ENCODE results near the gene ARID1A. TPM values are rescaled to one million over a fixed set of nuclear protein-coding genes. Genes with fewer than 3 reads are reported as not detected.
"Not testable (repeated sequence)": the region's sequence is repeated elsewhere in the genome, so short reads cannot be mapped to it uniquely, and the experiment has no call there.

ARID1A gene
- total RNA-seq (10 to 100 TPM; 24.0 to 39.9 (median 27.4) TPM), polyA plus RNA-seq (10 to 100 TPM; 14.8 to 18.5 TPM)

GRCh38 chr1:26695356-26696118 is at the start of gene ARID1A:
TSS of gene ARID1A (plus strand) at chr1:26696015. CDS start at chr1:26696404, 389 bp downstream.
- no peaks in the 10 kb centered on the region for H3K36me3 ChIP-seq
- peak within 1 kb of the TSS; percentile 80 to 96 (median 94) for H3K27ac ChIP-seq
- H3K4me3 ChIP-seq, result peak within 1 kb of the TSS; percentile 73 to 99 (median 93)
- 0 to 1% methylated on average over 53 to 72 of the region's 80 CpGs for WGBS, 2 donors
- no peaks in the 10 kb centered on the region for H3K27me3 ChIP-seq
- ATAC-seq, result peak; percentile 69 to 78 (median 70)
- H3K4me1 ChIP-seq, result peaks cover 33 to 54% (median 34%) of the 10 kb centered on the region in 3 donors
- TF ChIP-seq, protein P1, sequence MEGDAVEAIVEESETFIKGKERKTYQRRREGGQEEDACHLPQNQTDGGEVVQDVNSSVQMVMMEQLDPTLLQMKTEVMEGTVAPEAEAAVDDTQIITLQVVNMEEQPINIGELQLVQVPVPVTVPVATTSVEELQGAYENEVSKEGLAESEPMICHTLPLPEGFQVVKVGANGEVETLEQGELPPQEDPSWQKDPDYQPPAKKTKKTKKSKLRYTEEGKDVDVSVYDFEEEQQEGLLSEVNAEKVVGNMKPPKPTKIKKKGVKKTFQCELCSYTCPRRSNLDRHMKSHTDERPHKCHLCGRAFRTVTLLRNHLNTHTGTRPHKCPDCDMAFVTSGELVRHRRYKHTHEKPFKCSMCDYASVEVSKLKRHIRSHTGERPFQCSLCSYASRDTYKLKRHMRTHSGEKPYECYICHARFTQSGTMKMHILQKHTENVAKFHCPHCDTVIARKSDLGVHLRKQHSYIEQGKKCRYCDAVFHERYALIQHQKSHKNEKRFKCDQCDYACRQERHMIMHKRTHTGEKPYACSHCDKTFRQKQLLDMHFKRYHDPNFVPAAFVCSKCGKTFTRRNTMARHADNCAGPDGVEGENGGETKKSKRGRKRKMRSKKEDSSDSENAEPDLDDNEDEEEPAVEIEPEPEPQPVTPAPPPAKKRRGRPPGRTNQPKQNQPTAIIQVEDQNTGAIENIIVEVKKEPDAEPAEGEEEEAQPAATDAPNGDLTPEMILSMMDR (IDR thresholded peaks at IDR 0.05), result no peak
- peak; percentile 96 to 98 (median 96) for DNase-seq
- H3K9me3 ChIP-seq, result no peaks in the 10 kb centered on the region
- no peak for FAIRE-seq
- intact Hi-C loops (cut with DNase I), result loop anchor here in 1 of 3 donors (5.0 kb wide), 1 partner anchor 42 kb away; no protein-coding TSS in a partner anchor

- intact Hi-C loops (cut with DNase I), result no loop called here
- TF ChIP-seq, protein P1 (IDR thresholded peaks at IDR 0.05), result no peak
- H3K27ac ChIP-seq, result no peak overlapping the region
- no peaks in the 10 kb centered on the region for H3K27me3 ChIP-seq
- no peak overlapping the region for H3K4me3 ChIP-seq
- 72 to 85% methylated on average over 2 of the region's 2 CpGs for WGBS, 2 donors
- DNase-seq (no peak), FAIRE-seq (no peak), ATAC-seq (no peak)
- no peaks in the 10 kb centered on the region for H3K36me3 ChIP-seq
- no peaks in the 10 kb centered on the region for H3K9me3 ChIP-seq
- no peaks in the 10 kb centered on the region for H3K4me1 ChIP-seq
These were observed 31.0 kb upstream of the ARID1A start for GRCh38 chr1:26664802-26665201.

GRCh38 chr1:26666855-26667254 is 29.0 kb upstream of the ARID1A start:
- FAIRE-seq (no peak), DNase-seq (no peak), ATAC-seq (no peak)
- H3K27me3 ChIP-seq, result no peaks in the 10 kb centered on the region
- TF ChIP-seq, protein P1 (IDR thresholded peaks at IDR 0.05), result no peak
- no peak overlapping the region for H3K27ac ChIP-seq
- H3K4me3 ChIP-seq, result no peak overlapping the region
- no peaks in the 10 kb centered on the region for H3K36me3 ChIP-seq
- intact Hi-C loops (cut with DNase I), result no loop called here
- no peaks in the 10 kb centered on the region for H3K9me3 ChIP-seq
- no peaks in the 10 kb centered on the region for H3K4me1 ChIP-seq
- 76 to 100% methylated on average over 1 of the region's 1 CpG for WGBS, 2 donors

- FAIRE-seq; intact Hi-C loops (cut with DNase I); H3K9me3 ChIP-seq; H3K36me3 ChIP-seq; DNase-seq; H3K27me3 ChIP-seq; H3K4me3 ChIP-seq; H3K4me1 ChIP-seq; ATAC-seq; H3K27ac ChIP-seq: not testable (repeated sequence)
- 86 to 87% methylated on average over 4 of the region's 4 CpGs for WGBS, 2 donors
These were observed 27.6 kb upstream of the ARID1A start for GRCh38 chr1:26668106-26668786.

DNA sequence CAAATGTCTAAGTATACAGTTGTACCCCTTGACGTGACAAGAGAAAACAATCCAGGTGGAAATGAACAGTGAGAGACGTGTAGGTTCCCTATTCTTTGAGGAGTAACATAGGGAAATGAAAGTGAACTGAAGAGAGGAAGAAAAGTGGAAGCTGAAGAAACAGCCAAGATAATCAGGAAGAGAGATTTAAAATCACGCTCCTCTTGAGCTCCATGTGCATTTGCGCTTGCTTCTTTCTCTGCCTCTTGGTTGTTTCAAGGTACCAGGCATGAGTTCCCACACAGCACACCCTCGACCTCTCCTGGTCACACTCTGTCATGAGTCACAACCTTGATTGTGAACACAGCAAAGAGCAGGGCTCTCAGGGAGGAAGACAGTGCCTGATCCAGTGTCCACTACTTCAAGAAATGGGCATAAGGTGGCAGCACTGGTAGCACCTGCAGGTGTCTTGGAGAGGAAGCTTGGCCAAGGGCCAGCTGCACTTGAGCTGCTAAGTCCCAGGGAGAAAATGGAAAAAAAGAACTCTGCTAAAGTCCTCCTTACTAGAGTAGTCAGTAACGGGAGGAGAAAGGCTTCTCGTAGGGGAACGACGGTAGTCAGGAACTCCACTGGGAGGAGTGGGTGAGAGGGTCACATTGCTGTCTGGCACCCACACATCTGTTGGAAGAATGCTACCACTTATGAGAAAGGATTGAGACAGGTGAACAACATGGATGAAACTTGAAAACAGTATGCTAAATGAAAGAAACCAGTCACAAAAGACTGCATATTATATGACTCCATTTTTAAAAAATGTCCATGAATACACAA is 18.3 kb upstream of the ARID1A start:
- peak; percentile 99 to 100 (median 100) for ATAC-seq
- Histone ChIP-seq H3K4me1 (peaks cover 0 to 15% (median 0%) of the 10 kb centered on the region in 3 donors), H3K4me3 (peak overlapping the region in 1 of 4 donors; percentile 21), H3K9me3 (no peaks in the 10 kb centered on the region), H3K36me3 (no peaks in the 10 kb centered on the region), H3K27ac (peak overlapping the region in 3 of 4 donors; percentile 42 to 56 (median 43)), H3K27me3 (no peaks in the 10 kb centered on the region)
- intact Hi-C loops (cut with DNase I), result loop anchor here in 1 of 3 donors (10.0 kb wide), 1 partner anchor 117 kb away; no protein-coding TSS in a partner anchor
- 1 to 2% methylated on average over 9 of the region's 9 CpGs for WGBS, 2 donors
- peak; percentile 88 to 94 (median 92) for DNase-seq
- TF ChIP-seq, protein P1 (IDR thresholded peaks at IDR 0.05), result peak; percentile 18 to 66 (median 56)
- peak; percentile 78 for FAIRE-seq

All from pancreas (tissue), 10 donors.